NCI-H345 treated with DMSO at 0.1 percent for 48 hours (cell line): ENCODE measurements around the gene EMILIN3.

Experiments used
- DNase-seq: peaks from one replicate; lab custom pipeline; 2025; ENCODE audit not compliant: unreplicated experiment; lab: John Stamatoyannopoulos, UW

Gene EMILIN3

GRCh38 chr20:41364236-41364855 lies 2.3 kb downstream of the EMILIN3 start:
- no peak for DNase-seq

- DNase-seq, result no peak
Observed at GRCh38 chr20:41363601-41364000, 3.0 kb downstream of the EMILIN3 start.

DNA sequence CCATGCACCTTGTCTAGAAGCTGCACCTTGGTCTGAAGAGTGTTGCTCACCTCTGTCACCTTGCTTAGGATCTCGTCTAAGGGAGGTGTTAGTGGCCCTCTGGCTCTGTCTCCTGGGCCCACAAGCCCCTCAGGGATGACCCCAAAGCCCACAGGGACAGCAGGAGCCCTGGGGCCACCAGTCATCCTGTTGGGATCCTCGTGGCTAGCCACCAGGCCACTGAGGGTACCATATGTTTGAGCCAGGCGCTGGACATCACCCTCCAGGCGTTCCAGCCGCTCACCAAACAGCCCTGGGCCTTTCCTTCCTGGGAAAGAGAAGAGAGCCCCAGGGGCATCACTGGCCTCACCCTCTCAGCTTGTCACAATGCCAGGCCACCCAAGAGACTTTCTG lies 3.9 kb downstream of the EMILIN3 start:
- no peak for DNase-seq

- DNase-seq, result no peak
Observed at GRCh38 chr20:41361757-41362747, 4.6 kb downstream of the EMILIN3 start.

DNA sequence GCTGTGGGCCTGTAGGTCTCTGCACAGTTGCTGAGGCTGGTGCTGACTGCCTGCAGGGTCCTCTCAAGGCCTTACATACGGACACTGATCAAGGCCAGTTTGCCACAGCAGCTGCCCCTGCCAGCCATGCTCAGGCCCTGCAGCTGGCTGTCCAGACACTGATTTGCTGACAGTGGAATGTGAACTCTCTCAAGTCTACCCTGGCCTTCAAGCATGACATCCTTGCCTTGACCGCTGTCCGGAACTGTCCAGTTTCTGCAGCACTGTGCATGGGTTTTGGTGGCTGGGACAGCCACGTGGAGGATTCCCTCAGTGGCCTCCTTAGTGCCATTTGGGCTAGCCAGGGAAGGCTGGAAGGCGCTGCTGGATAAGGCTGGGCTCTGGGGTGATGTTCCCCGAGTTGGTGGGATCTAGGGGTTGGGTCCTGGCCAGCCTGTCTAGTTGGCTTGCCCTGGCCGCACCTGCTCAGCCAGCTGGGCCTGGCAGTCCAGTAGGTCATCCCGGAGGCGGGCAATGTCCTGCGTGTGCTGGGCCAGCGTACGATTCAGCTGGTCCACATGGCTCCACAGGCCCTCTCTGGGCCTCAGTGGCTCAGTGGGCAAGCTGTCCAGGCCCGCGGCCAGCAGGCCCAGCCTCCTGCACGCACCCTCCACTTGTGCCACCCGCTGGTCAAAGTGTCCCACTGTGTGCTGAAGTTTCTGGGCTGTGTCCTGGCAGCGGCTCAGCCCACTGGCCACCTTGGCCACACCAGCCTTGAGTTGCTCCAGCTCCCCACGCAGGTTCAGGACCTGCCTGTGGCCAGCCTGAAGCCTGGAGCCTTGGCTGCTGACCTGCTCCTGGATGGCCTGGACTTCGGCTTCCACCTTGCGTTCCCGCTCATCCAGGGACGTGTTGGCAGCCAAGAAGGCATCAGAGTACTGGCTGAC lies 5.5 kb downstream of the EMILIN3 start:
- DNase-seq, result no peak

- DNase-seq, result no peak
Observed at GRCh38 chr20:41359541-41360011, 7.0 kb downstream of the EMILIN3 start.

DNA sequence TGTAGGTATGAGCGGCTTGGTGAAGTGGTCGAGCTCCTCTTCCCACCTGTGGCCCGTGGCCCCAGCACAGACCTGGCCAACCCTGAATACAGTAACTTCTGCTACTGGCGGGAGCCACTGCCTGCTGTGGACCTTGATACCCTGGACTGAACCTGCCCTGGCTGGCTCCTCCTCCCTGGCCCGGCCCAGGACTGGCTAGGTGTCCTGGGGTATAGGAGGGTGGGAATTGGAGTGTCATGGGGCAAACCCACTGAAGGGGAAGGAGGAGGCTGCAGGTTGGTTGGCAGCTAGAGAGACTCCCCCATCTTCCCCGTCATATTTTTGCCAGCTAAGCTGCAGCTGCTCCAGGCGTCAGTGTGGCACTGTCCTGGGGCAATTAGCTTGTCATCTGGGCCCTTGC lies 7.9 kb downstream of the EMILIN3 start:
- no peak for DNase-seq

- no peak for DNase-seq
Observed at GRCh38 chr20:41358230-41358629, 8.4 kb downstream of the EMILIN3 start.

DNA sequence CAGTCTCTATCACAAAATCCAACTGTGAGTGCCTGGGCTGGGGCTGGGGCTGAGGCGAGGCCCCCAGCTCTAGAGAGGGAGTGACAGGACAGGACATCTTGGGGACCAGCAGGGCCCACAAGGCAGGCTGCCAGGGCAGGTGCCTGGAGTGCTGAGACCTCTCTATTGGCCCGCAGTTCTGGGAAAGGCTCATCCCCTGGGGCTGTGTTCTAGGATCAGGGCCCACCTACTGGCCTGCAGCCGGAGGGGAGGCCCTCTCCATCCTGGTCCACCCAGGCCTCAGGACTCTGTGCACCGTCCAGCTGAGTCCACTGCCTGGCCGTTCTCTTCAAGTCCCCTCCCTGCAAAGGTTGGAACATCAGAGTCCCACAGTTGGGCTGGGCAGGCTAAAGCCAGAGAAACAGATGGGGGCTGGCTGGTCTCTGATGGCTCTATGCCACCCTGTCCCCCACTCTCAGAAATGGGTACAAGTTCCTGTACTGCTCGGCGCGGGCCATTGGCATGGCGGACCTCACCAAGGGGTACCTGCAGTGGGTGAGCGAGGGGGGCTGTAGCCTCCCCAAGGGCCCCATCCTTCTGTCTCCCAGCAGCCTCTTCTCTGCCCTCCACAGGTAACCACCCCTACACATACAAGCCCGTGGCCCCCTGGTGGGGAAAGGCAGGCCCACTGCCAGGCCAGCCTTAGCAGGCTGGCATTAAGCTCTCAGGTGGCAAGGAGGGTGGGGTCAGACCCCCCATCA lies 9.0 kb downstream of the EMILIN3 start:
- DNase-seq, result no peak

- no peak for DNase-seq
Observed at GRCh38 chr20:41356951-41357350, 9.7 kb downstream of the EMILIN3 start.

DNA sequence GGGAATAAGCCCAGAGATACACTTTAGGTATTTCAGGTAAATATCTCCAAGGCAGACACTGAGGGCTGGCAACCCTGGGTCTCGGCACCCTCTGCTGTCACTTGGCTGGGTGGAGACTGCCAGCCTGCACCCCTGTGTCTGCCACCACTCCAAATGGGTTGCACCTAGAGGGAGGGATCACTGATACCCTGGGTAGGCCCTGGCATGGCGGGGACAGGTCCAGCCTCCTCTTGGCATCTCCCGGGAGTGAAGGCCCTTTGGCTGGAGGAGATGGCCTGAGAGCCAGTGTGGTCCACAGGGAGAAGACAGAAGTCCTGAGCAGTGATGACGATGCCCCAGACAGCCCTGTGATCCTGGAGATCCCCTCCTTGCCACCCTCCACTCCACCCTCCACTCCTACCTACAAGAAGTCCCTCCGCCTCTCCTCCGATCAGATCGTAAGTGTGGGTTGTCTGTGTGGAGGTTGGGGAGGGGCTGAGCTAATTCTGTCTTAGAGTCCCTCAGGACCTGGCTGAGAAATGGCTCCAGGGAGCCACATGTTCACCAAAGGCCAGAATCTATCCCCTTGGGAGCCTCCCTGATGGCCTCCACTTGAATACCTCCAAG lies 10.9 kb downstream of the EMILIN3 start:
- no peak for DNase-seq

- DNase-seq, result no peak
Observed at GRCh38 chr20:41355192-41355591, 11.4 kb downstream of the EMILIN3 start.

GRCh38 chr20:41353530-41353929 lies 13.1 kb downstream of the EMILIN3 start:
- no peak for DNase-seq

DNA sequence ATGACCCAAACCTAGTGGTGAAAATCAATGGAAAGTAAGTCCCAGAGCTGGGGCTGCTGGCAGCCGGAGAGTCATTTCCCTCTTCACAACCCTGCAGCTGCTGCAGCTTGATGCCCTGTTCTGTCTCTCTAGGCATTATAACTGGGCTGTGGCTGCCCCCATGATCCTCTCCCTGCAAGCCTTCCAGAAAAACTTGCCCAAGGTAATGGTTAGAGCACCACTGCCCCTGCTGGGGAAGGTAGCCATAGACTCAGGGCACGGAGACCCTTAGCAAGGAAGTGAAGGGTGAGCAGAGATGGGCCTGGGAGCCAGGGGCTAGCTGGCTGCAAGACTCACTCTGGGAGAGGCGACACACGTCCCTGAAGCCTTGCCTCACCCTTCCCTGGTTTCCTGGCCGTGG lies 14.0 kb downstream of the EMILIN3 start:
- no peak for DNase-seq

DNA sequence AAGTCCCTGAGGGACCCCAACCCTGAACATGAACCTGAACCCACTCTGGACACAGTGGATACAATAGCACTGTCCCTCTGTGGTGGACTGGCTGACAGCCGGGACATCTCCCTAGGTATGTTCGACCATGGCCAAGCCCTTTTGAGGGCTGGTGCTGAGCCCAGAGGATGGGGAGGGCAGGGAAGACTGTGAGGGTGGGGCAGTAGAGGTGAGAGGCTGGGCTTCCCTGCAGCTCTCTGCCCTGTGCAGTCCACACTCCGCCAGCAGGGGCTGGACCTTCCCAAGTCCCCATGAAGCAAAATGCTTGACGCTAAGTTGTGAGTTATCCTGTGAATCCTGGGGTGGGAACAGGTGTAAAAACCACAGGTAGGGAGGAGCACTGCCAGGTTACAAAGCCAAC lies 14.5 kb downstream of the EMILIN3 start:
- no peak for DNase-seq

DNA sequence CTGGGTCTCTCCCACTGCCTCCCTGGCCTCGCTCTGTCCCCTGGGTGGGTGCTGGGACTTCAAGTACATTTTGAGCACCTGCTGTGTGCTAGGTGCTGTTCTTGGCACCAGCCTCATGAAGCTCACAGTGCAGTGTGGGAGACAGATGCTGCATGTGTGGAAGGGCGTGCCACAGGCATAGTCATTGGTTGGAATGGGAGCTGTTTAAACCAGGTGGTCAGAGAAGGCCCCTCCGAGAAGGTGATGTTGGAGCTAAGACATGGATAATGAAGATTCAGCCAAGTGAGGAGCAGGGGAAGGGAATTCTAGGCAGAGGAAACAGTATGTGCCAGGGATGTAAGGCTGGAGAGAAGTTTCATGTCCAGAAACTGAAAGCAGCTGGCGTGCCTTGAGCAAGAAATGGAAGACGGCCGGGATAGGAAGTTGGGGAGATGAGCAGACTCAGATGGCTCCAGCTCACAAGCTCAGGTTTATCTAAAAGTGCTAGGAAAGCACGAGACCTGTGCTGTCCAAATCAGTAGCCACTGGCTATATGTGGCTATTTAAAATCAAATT lies 16.1 kb downstream of the EMILIN3 start:
- no peak for DNase-seq

DNA sequence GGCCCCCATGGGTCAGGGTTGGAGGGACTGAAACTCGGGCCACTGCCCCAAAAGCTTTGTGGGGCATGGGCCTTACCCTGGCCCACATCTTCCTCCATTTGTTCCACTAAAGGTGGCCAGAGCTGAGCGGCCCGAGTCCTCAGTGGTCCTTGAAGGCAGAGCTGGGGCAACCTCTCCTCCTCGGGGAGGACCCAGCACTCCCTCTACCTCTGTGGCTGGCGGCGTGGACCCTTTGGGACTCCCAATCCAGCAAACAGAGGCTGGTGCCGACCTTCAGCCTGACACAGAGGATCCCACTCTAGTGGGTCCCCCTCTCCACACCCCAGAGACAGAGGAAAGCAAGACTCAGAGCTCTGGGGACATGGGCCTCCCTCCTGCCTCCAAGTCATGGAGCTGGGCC lies 16.7 kb downstream of the EMILIN3 start:
- DNase-seq, result no peak

DNA sequence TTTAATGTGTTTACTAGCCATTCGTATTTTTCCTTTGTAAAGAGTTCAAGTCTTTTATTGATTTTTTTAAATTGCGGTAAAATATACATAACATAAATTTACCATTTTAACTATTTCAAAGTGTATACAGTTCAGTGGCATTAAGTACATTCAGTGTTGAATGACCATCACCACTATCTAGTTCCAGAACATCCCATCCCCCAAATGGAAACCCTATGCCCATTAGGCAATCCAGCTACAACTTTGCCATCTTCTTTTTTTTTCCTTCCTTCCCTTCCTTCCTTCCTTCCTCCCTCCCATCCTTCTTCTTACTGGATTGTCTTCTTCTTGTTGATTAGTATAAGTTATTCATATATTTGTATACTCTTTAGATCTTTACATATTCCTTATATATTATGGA lies 17.4 kb downstream of the EMILIN3 start:
- DNase-seq, result no peak

GRCh38 chr20:41348430-41349172 lies 18.0 kb downstream of the EMILIN3 start:
- no peak for DNase-seq
